ENCODE measurements around the gene PFKP.

GRCh38 chr10:3150961-3151360 lies 83.6 kb downstream of the PFKP start:
- no peak for TF ChIP-seq CTCF (IDR thresholded peaks at IDR 0.05)
- TF ChIP-seq POLR2A (IDR thresholded peaks at IDR 0.05): no peak
